ENCODE data around the gene CDH4.

The CDH4 gene

DNA sequence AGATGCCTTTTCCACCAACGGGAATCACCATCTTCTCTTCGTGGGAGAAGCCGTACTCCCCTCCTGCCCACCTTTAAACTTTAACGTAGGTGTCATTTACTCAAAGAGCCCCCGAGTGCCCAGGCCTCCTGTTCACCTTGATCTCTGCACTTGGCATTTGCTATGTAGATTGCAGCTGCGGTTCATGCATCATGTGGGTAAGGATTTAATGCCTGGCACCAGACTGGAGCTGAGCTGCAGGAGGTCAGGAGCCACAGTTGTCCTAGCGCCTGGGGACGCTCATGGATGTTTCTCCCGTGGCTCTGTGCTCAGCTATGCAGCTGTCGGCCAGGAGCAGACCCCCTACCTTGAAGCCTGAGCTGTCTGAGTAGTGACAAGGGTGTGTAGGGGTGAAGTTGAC is 133.7 kb downstream of the CDH4 start:
- no peaks in the 10 kb centered on the region for H3K36me3 ChIP-seq (ENCODE audit: control insufficient read depth, insufficient read depth, low read length)
- 91 to 95% methylated on average over 8 to 10 of the region's 10 CpGs for WGBS, 2 experiments (ENCODE audit: insufficient coverage in 2 of 2)
- no peak overlapping the region for H3K27ac ChIP-seq (ENCODE audit: low read depth, low read length, severe bottlenecking)
- peaks cover 13% of the 10 kb centered on the region for H3K4me1 ChIP-seq (ENCODE audit: control insufficient read depth, insufficient read depth, low read length, poor library complexity, severe bottlenecking)
- H3K9me3 ChIP-seq (ENCODE audit: control insufficient read depth, low read length): peaks cover 22% of the 10 kb centered on the region
- no peak overlapping the region for H3K4me3 ChIP-seq (ENCODE audit: extremely low read depth, insufficient read depth, low read length, poor library complexity, severe bottlenecking)

GRCh38 chr20:61387204-61387953 is 135.3 kb downstream of the CDH4 start:
- no peaks in the 10 kb centered on the region for H3K36me3 ChIP-seq (ENCODE audit: control insufficient read depth, insufficient read depth, low read length)
- no peak overlapping the region for H3K27ac ChIP-seq (ENCODE audit: low read depth, low read length, severe bottlenecking)
- no peak overlapping the region for H3K4me3 ChIP-seq (ENCODE audit: extremely low read depth, insufficient read depth, low read length, poor library complexity, severe bottlenecking)
- H3K9me3 ChIP-seq (ENCODE audit: control insufficient read depth, low read length): peaks cover 18% of the 10 kb centered on the region
- WGBS, 2 experiments (ENCODE audit: insufficient coverage in 2 of 2): 45 to 53% methylated on average over 10 of the region's 13 CpGs
- peaks cover 30% of the 10 kb centered on the region for H3K4me1 ChIP-seq (ENCODE audit: control insufficient read depth, insufficient read depth, low read length, poor library complexity, severe bottlenecking)

DNA sequence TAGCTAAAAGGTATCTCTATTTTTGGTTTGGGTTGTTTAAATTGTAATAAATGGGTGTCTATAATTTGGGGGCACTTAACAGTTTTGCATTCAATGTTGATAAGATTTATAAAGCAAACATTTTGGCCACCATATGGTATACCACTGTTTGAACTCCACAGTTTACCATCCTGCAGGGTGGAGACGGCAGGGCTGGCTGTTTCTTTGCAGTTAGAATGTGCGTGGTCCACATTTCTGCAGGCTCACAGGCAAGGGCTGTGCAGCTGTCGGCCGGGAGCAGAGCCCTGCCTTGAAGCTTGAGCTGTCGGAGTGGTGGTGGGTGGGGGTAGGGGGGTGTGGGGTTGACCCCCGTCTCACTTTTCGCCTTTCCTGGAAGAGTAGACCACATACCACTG is 135.9 kb downstream of the CDH4 start:
- no peak overlapping the region for H3K4me3 ChIP-seq (ENCODE audit: extremely low read depth, insufficient read depth, low read length, poor library complexity, severe bottlenecking)

GRCh38 chr20:61389077-61389476 is 137.0 kb downstream of the CDH4 start:
- Histone ChIP-seq H3K36me3 (ENCODE audit: control insufficient read depth, insufficient read depth, low read length) (no peaks in the 10 kb centered on the region), H3K4me1 (ENCODE audit: control insufficient read depth, insufficient read depth, low read length, poor library complexity, severe bottlenecking) (peaks cover 30% of the 10 kb centered on the region), H3K27ac (ENCODE audit: low read depth, low read length, severe bottlenecking) (no peak overlapping the region), H3K9me3 (ENCODE audit: control insufficient read depth, low read length) (peaks cover 12% of the 10 kb centered on the region), H3K4me3 (ENCODE audit: extremely low read depth, insufficient read depth, low read length, poor library complexity, severe bottlenecking) (no peak overlapping the region)
- WGBS, 2 experiments (ENCODE audit: insufficient coverage in 2 of 2): 88 to 90% methylated on average over 8 to 9 of the region's 10 CpGs

More for the DNA sequence above, 135.9 kb downstream of the CDH4 start:
- no peak overlapping the region for H3K27ac ChIP-seq (ENCODE audit: low read depth, low read length, severe bottlenecking)
- peaks cover 30% of the 10 kb centered on the region for H3K4me1 ChIP-seq (ENCODE audit: control insufficient read depth, insufficient read depth, low read length, poor library complexity, severe bottlenecking)
- 83% methylated on average over 1 of the region's 7 CpGs for WGBS, 2 experiments (ENCODE audit: insufficient coverage in 2 of 2)
- H3K9me3 ChIP-seq (ENCODE audit: control insufficient read depth, low read length): peaks cover 14% of the 10 kb centered on the region
- no peaks in the 10 kb centered on the region for H3K36me3 ChIP-seq (ENCODE audit: control insufficient read depth, insufficient read depth, low read length)

GRCh38 chr20:61391185-61391584 is 139.1 kb downstream of the CDH4 start:
- H3K36me3 ChIP-seq (ENCODE audit: control insufficient read depth, insufficient read depth, low read length): no peaks in the 10 kb centered on the region
- peaks cover 30% of the 10 kb centered on the region for H3K4me1 ChIP-seq (ENCODE audit: control insufficient read depth, insufficient read depth, low read length, poor library complexity, severe bottlenecking)
- H3K9me3 ChIP-seq (ENCODE audit: control insufficient read depth, low read length): peaks cover 10% of the 10 kb centered on the region
- WGBS, 2 experiments (ENCODE audit: insufficient coverage in 2 of 2): 94 to 98% methylated on average over 8 to 11 of the region's 12 CpGs
- peak overlapping the region; percentile 75 for H3K27ac ChIP-seq (ENCODE audit: low read depth, low read length, severe bottlenecking)
- H3K4me3 ChIP-seq (ENCODE audit: extremely low read depth, insufficient read depth, low read length, poor library complexity, severe bottlenecking): no peak overlapping the region

DNA sequence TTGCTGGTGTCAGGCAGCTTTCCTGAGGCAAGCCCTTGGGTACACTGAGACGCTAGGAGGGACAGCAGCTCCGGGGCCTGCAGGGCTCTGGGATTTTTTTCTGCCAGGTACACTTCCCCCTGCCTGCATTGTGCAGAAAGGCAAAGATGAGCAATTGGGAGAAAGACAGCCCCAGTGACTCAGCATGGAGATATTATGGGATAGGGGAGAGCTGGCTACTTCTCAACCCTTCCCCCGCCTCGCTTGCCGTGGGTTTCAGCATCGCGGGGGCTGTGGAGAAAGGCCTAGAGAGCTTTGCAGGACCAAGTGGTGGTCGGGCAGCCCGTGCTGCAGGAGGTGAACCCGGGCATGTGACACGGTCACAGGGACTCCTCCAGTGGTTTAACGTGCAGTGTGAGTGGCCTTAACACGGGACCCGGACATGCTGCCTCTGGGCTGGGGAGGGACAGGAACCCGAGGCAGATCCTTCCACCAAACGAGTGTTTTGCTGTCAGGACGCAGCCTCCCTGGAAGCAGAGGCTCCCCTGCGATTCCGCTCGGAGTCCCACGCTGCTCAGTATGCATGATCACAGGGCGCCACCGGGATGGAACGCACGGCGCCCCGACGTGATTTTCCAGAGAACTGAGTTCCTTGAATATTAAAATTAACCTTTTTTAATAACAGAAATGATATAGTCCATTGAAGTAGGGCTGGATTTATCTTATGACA is 139.9 kb downstream of the CDH4 start:
- peak overlapping the region; percentile 75 for H3K27ac ChIP-seq (ENCODE audit: low read depth, low read length, severe bottlenecking)
- WGBS, 2 experiments (ENCODE audit: insufficient coverage in 2 of 2): 74 to 77% methylated on average over 18 to 23 of the region's 28 CpGs
- H3K9me3 ChIP-seq (ENCODE audit: control insufficient read depth, low read length): peaks cover 10% of the 10 kb centered on the region
- H3K36me3 ChIP-seq (ENCODE audit: control insufficient read depth, insufficient read depth, low read length): no peaks in the 10 kb centered on the region
- peaks cover 30% of the 10 kb centered on the region for H3K4me1 ChIP-seq (ENCODE audit: control insufficient read depth, insufficient read depth, low read length, poor library complexity, severe bottlenecking)
- H3K4me3 ChIP-seq (ENCODE audit: extremely low read depth, insufficient read depth, low read length, poor library complexity, severe bottlenecking): no peak overlapping the region

- Histone ChIP-seq H3K27ac (ENCODE audit: low read depth, low read length, severe bottlenecking) (no peak overlapping the region), H3K36me3 (ENCODE audit: control insufficient read depth, insufficient read depth, low read length) (no peaks in the 10 kb centered on the region), H3K4me1 (ENCODE audit: control insufficient read depth, insufficient read depth, low read length, poor library complexity, severe bottlenecking) (peaks cover 17% of the 10 kb centered on the region), H3K4me3 (ENCODE audit: extremely low read depth, insufficient read depth, low read length, poor library complexity, severe bottlenecking) (no peak overlapping the region), H3K9me3 (ENCODE audit: control insufficient read depth, low read length) (peaks cover 10% of the 10 kb centered on the region)
- WGBS, 2 experiments (ENCODE audit: insufficient coverage in 2 of 2): 90 to 93% methylated on average over 10 to 12 of the region's 14 CpGs
Measured at GRCh38 chr20:61394088-61394799, 142.2 kb downstream of the CDH4 start.

GRCh38 chr20:61396262-61396848 is 144.3 kb downstream of the CDH4 start:
- Histone ChIP-seq H3K36me3 (ENCODE audit: control insufficient read depth, insufficient read depth, low read length) (no peaks in the 10 kb centered on the region), H3K27ac (ENCODE audit: low read depth, low read length, severe bottlenecking) (no peak overlapping the region), H3K4me1 (ENCODE audit: control insufficient read depth, insufficient read depth, low read length, poor library complexity, severe bottlenecking) (peaks cover 10% of the 10 kb centered on the region), H3K4me3 (ENCODE audit: extremely low read depth, insufficient read depth, low read length, poor library complexity, severe bottlenecking) (no peak overlapping the region), H3K9me3 (ENCODE audit: control insufficient read depth, low read length) (no peaks in the 10 kb centered on the region)
- 91 to 96% methylated on average over 16 of the region's 19 CpGs for WGBS, 2 experiments (ENCODE audit: insufficient coverage in 2 of 2)

GRCh38 chr20:61397146-61397545 is 145.1 kb downstream of the CDH4 start:
- Histone ChIP-seq H3K36me3 (ENCODE audit: control insufficient read depth, insufficient read depth, low read length) (no peaks in the 10 kb centered on the region), H3K4me3 (ENCODE audit: extremely low read depth, insufficient read depth, low read length, poor library complexity, severe bottlenecking) (no peak overlapping the region), H3K9me3 (ENCODE audit: control insufficient read depth, low read length) (no peaks in the 10 kb centered on the region), H3K4me1 (ENCODE audit: control insufficient read depth, insufficient read depth, low read length, poor library complexity, severe bottlenecking) (peaks cover 2% of the 10 kb centered on the region), H3K27ac (ENCODE audit: low read depth, low read length, severe bottlenecking) (no peak overlapping the region)
- 88 to 90% methylated on average over 10 to 11 of the region's 13 CpGs for WGBS, 2 experiments (ENCODE audit: insufficient coverage in 2 of 2)

GRCh38 chr20:61397790-61398189 is 145.7 kb downstream of the CDH4 start:
- no peaks in the 10 kb centered on the region for H3K4me1 ChIP-seq (ENCODE audit: control insufficient read depth, insufficient read depth, low read length, poor library complexity, severe bottlenecking)
- H3K4me3 ChIP-seq (ENCODE audit: extremely low read depth, insufficient read depth, low read length, poor library complexity, severe bottlenecking): no peak overlapping the region
- no peaks in the 10 kb centered on the region for H3K9me3 ChIP-seq (ENCODE audit: control insufficient read depth, low read length)
- 94 to 97% methylated on average over 12 of the region's 12 CpGs for WGBS, 2 experiments (ENCODE audit: insufficient coverage in 2 of 2)
- no peaks in the 10 kb centered on the region for H3K36me3 ChIP-seq (ENCODE audit: control insufficient read depth, insufficient read depth, low read length)
- no peak overlapping the region for H3K27ac ChIP-seq (ENCODE audit: low read depth, low read length, severe bottlenecking)

All from mesodermal cell (in vitro differentiated cells).